HepG2 (cell line): Measurements from ENCODE around the gene WWTR1. TPM values are rescaled to one million over a fixed set of nuclear protein-coding genes. Genes with fewer than 3 reads are reported as not detected.

Experiments used
- IKZF1 ChIP-seq: fragments of 450-650 bp; IDR thresholded peaks from 2 replicates; pipeline ENCODE4 v1.7.1; 2016
- NR2C2 ChIP-seq: sonication (generic); formaldehyde crosslinking; IDR thresholded peaks from 2 replicates; pipeline ENCODE4 v1.4.0; 2020; ENCODE audit warnings: missing genetic modification reagents, mild to moderate bottlenecking, moderate library complexity, borderline replicate concordance
- SMYD3 ChIP-seq: sonication (generic); formaldehyde crosslinking; IDR thresholded peaks from 2 replicates; pipeline ENCODE4 v1.8.1; 2023; ENCODE audit warnings: mild to moderate bottlenecking, missing genetic modification reagents
- SNAI1 ChIP-seq: sonication (generic); formaldehyde crosslinking; IDR thresholded peaks from 2 replicates; pipeline ENCODE4 v1.5.0; 2020; ENCODE audit warnings: mild to moderate bottlenecking, missing genetic modification reagents, borderline replicate concordance
- ZNF253 ChIP-seq: sonication (generic); formaldehyde crosslinking; IDR thresholded peaks from 2 replicates; pipeline ENCODE4 v1.8.0; 2022; ENCODE audit warnings: mild to moderate bottlenecking, missing genetic modification reagents, borderline replicate concordance
- ZNF629 ChIP-seq: sonication (generic); formaldehyde crosslinking; conservative IDR thresholded peaks from 2 replicates; pipeline ENCODE4 v1.5.0; 2020; ENCODE audit warnings: missing genetic modification reagents
- polyA plus RNA-seq, 8 experiments: library from polyadenylated mRNA; depleted of rRNA in 3 of 8; stranded (reverse) in 7 of 8; unstranded in 1 of 8; fragments of >200 nt; fragmentation: Illumina TruSeq in 4 of 8; extraction: Trizol in 4 of 8; gene quantifications; 2 replicates each; pipeline versions ENCODE4 v1.2.1 to v1.2.3, GENCODE V29; 2011 to 2016; ENCODE audit warnings: low read depth in 4 of 8, missing spikeins in 1 of 8, mixed read lengths in 1 of 8; ENCODE audit not compliant: insufficient read depth in 1 of 8
- total RNA-seq, 5 experiments: library from RNA; depleted of rRNA; stranded (reverse); fragments of >200 nt; fragmentation: Illumina TruSeq; extraction: Trizol; gene quantifications; 2 replicates each; pipeline ENCODE4 v1.2.3, GENCODE V29; 2016; ENCODE audit warnings: low read depth in 1 of 5
- TF ChIP-seq, protein P1 (sequence below): sonication (generic); formaldehyde crosslinking; IDR thresholded peaks from 2 replicates; pipeline ENCODE4 v1.4.0; 2020; ENCODE audit warnings: missing genetic modification reagents, borderline replicate concordance
- TF ChIP-seq, protein P2 (sequence below): sonication (generic); formaldehyde crosslinking; IDR thresholded peaks from 2 replicates; pipeline ENCODE4 v1.5.1; 2020; ENCODE audit warnings: missing genetic modification reagents, mild to moderate bottlenecking, borderline replicate concordance
- TF ChIP-seq, protein P3 (sequence below): sonication (generic); formaldehyde crosslinking; IDR thresholded peaks from 2 replicates; pipeline ENCODE4 v1.5.1; 2020; ENCODE audit warnings: mild to moderate bottlenecking, missing genetic modification reagents, moderate library complexity
- TF ChIP-seq, protein P4 (sequence below): sonication (generic); formaldehyde crosslinking; conservative IDR thresholded peaks from 2 replicates; pipeline ENCODE4 v1.4.0; 2020; ENCODE audit warnings: missing genetic modification reagents
- TF ChIP-seq, protein P5 (sequence below): sonication (generic); formaldehyde crosslinking; conservative IDR thresholded peaks from 2 replicates; pipeline ENCODE4 v1.8.0; 2022; ENCODE audit warnings: mild to moderate bottlenecking, moderate library complexity, missing genetic modification reagents

WWTR1 gene
- total and polyA plus RNA-seq, 2 of the 13 experiments (the other 11 are each of a cell fraction or from before 2014, with no cell fraction given): 19.7 to 139 TPM

DNA sequence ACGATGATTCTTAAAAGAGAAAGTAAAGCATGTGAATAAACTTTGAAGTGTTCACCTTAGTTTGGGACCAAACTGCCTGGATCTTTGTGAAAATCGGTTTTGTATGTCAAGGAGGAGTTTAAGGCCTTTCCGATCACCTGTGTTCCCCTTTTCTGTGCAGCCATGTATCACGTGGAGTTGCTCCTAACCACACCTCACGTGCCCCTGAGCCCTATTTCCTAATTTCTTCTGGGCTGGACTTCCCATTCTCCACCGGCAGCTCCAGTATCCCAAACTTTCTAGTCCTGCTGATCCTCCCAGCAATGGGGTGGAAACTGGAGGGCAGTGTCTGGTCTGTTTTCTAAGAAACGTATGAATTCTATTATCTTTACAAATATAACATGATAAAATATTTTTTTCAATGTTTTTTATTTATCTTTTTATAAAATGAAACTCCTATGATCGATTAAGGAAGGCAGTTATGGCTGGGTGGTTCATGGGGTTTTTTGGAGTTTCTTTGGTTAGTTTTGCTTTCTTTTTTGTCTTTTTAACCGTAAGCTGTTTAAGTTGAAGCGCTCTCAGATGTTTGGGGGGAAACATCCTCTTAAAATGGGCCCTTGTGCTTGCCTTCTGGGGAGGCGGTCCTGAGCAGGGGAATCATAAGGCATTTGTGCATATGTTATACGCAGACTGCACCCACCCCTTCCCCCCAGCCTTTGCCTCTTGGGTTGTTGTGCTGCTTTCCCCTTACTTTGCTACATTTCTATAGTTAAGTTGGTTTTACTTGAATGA, 43.6 kb upstream of the WWTR1 start (continued):
- TF ChIP-seq, protein P1, sequence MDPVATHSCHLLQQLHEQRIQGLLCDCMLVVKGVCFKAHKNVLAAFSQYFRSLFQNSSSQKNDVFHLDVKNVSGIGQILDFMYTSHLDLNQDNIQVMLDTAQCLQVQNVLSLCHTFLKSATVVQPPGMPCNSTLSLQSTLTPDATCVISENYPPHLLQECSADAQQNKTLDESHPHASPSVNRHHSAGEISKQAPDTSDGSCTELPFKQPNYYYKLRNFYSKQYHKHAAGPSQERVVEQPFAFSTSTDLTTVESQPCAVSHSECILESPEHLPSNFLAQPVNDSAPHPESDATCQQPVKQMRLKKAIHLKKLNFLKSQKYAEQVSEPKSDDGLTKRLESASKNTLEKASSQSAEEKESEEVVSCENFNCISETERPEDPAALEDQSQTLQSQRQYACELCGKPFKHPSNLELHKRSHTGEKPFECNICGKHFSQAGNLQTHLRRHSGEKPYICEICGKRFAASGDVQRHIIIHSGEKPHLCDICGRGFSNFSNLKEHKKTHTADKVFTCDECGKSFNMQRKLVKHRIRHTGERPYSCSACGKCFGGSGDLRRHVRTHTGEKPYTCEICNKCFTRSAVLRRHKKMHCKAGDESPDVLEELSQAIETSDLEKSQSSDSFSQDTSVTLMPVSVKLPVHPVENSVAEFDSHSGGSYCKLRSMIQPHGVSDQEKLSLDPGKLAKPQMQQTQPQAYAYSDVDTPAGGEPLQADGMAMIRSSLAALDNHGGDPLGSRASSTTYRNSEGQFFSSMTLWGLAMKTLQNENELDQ (CRISPR knock-in tag): no peak
- TF ChIP-seq, protein P2, sequence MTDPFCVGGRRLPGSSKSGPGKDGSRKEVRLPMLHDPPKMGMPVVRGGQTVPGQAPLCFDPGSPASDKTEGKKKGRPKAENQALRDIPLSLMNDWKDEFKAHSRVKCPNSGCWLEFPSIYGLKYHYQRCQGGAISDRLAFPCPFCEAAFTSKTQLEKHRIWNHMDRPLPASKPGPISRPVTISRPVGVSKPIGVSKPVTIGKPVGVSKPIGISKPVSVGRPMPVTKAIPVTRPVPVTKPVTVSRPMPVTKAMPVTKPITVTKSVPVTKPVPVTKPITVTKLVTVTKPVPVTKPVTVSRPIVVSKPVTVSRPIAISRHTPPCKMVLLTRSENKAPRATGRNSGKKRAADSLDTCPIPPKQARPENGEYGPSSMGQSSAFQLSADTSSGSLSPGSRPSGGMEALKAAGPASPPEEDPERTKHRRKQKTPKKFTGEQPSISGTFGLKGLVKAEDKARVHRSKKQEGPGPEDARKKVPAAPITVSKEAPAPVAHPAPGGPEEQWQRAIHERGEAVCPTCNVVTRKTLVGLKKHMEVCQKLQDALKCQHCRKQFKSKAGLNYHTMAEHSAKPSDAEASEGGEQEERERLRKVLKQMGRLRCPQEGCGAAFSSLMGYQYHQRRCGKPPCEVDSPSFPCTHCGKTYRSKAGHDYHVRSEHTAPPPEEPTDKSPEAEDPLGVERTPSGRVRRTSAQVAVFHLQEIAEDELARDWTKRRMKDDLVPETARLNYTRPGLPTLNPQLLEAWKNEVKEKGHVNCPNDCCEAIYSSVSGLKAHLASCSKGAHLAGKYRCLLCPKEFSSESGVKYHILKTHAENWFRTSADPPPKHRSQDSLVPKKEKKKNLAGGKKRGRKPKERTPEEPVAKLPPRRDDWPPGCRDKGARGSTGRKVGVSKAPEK (CRISPR knock-in tag): no peak
- TF ChIP-seq, protein P3, sequence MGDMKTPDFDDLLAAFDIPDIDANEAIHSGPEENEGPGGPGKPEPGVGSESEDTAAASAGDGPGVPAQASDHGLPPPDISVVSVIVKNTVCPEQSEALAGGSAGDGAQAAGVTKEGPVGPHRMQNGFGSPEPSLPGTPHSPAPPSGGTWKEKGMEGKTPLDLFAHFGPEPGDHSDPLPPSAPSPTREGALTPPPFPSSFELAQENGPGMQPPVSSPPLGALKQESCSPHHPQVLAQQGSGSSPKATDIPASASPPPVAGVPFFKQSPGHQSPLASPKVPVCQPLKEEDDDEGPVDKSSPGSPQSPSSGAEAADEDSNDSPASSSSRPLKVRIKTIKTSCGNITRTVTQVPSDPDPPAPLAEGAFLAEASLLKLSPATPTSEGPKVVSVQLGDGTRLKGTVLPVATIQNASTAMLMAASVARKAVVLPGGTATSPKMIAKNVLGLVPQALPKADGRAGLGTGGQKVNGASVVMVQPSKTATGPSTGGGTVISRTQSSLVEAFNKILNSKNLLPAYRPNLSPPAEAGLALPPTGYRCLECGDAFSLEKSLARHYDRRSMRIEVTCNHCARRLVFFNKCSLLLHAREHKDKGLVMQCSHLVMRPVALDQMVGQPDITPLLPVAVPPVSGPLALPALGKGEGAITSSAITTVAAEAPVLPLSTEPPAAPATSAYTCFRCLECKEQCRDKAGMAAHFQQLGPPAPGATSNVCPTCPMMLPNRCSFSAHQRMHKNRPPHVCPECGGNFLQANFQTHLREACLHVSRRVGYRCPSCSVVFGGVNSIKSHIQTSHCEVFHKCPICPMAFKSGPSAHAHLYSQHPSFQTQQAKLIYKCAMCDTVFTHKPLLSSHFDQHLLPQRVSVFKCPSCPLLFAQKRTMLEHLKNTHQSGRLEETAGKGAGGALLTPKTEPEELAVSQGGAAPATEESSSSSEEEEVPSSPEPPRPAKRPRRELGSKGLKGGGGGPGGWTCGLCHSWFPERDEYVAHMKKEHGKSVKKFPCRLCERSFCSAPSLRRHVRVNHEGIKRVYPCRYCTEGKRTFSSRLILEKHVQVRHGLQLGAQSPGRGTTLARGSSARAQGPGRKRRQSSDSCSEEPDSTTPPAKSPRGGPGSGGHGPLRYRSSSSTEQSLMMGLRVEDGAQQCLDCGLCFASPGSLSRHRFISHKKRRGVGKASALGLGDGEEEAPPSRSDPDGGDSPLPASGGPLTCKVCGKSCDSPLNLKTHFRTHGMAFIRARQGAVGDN: no peak
- TF ChIP-seq ZNF629 (CRISPR knock-in tag): no peak
- TF ChIP-seq SMYD3 (CRISPR knock-in tag): no peak
- TF ChIP-seq, protein P4, sequence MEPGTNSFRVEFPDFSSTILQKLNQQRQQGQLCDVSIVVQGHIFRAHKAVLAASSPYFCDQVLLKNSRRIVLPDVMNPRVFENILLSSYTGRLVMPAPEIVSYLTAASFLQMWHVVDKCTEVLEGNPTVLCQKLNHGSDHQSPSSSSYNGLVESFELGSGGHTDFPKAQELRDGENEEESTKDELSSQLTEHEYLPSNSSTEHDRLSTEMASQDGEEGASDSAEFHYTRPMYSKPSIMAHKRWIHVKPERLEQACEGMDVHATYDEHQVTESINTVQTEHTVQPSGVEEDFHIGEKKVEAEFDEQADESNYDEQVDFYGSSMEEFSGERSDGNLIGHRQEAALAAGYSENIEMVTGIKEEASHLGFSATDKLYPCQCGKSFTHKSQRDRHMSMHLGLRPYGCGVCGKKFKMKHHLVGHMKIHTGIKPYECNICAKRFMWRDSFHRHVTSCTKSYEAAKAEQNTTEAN: no peak
- no peak for TF ChIP-seq NR2C2 (CRISPR knock-in tag)
- TF ChIP-seq, protein P5, sequence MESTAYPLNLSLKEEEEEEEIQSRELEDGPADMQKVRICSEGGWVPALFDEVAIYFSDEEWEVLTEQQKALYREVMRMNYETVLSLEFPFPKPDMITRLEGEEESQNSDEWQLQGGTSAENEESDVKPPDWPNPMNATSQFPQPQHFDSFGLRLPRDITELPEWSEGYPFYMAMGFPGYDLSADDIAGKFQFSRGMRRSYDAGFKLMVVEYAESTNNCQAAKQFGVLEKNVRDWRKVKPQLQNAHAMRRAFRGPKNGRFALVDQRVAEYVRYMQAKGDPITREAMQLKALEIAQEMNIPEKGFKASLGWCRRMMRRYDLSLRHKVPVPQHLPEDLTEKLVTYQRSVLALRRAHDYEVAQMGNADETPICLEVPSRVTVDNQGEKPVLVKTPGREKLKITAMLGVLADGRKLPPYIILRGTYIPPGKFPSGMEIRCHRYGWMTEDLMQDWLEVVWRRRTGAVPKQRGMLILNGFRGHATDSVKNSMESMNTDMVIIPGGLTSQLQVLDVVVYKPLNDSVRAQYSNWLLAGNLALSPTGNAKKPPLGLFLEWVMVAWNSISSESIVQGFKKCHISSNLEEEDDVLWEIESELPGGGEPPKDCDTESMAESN (CRISPR knock-in tag): no peak
- no peak for TF ChIP-seq SNAI1 (CRISPR knock-in tag)
- no peak for TF ChIP-seq IKZF1
- TF ChIP-seq ZNF253 (CRISPR knock-in tag): no peak
